Activated CD4-positive, CD25-positive, alpha-beta regulatory T cell (primary cell): ENCODE results near the gene AZIN2.
"Not testable (repeated sequence)": the region's sequence is repeated elsewhere in the genome, so short reads cannot be mapped to it uniquely, and the experiment has no call there.

Experiments
- DNase-seq, 4 experiments: peaks; one replicate each; lab custom pipeline; 2025; lab: John Stamatoyannopoulos, UW

Gene AZIN2

GRCh38 chr1:33080885-33081553, at the start of gene AZIN2:
TSS of gene AZIN2 (plus strand) at chr1:33081153. CDS start at chr1:33082250, 1,097 bp downstream.
- peak; percentile 91 to 96 (median 94) for DNase-seq

- DNase-seq, result no peak
These were observed 49.4 kb upstream of the AZIN2 start for GRCh38 chr1:33031506-33031905.

- no peak for DNase-seq
These were observed 48.7 kb upstream of the AZIN2 start for GRCh38 chr1:33032126-33032869.

- no peak for DNase-seq
These were observed 44.9 kb upstream of the AZIN2 start for GRCh38 chr1:33036051-33036525.

GRCh38 chr1:33036526-33037503, 44.1 kb upstream of the AZIN2 start, which contains the start of gene AK2:
TSS of gene AK2 (minus strand) at chr1:33036883. CDS start at chr1:33036828, 55 bp downstream.
- DNase-seq, result peak; percentile 72 to 86 (median 76)

- DNase-seq, result no peak
These were observed 41.1 kb upstream of the AZIN2 start for GRCh38 chr1:33039840-33040239.

GRCh38 chr1:33041026-33041425, 39.9 kb upstream of the AZIN2 start:
- DNase-seq, result no peak

GRCh38 chr1:33042831-33043230, 38.1 kb upstream of the AZIN2 start:
- no peak for DNase-seq

GRCh38 chr1:33043267-33044092, 37.5 kb upstream of the AZIN2 start:
- DNase-seq, result no peak

GRCh38 chr1:33045246-33045645, 35.7 kb upstream of the AZIN2 start:
- no peak for DNase-seq

GRCh38 chr1:33045814-33046213, 35.1 kb upstream of the AZIN2 start:
- no peak for DNase-seq

- DNase-seq, result not testable (repeated sequence)
These were observed 34.7 kb upstream of the AZIN2 start for GRCh38 chr1:33046234-33046633.

GRCh38 chr1:33047290-33047689, 33.7 kb upstream of the AZIN2 start:
- DNase-seq, result no peak

- no peak for DNase-seq
These were observed 33.1 kb upstream of the AZIN2 start for GRCh38 chr1:33047839-33048305.

- no peak for DNase-seq
These were observed 32.5 kb upstream of the AZIN2 start for GRCh38 chr1:33048426-33048825.

GRCh38 chr1:33049371-33049770, 31.6 kb upstream of the AZIN2 start:
- DNase-seq, result no peak

- DNase-seq, result no peak
These were observed 30.5 kb upstream of the AZIN2 start for GRCh38 chr1:33050221-33051076.

- peak in 1 of 4 experiments; percentile 4 for DNase-seq
These were observed 25.5 kb upstream of the AZIN2 start for GRCh38 chr1:33055210-33056008.

- no peak for DNase-seq
These were observed 24.5 kb upstream of the AZIN2 start for GRCh38 chr1:33056426-33056825.
